ENCODE data around the gene CDCA3. TPM values are rescaled to one million over a fixed set of nuclear protein-coding genes. Genes with fewer than 3 reads are reported as not detected.

CDCA3 gene
- total RNA-seq, 4 donors from 2014 or later, result 2.0 to 7.1 (median 2.9) TPM

GRCh38 chr12:6822426-6823135, 28.5 kb downstream of the CDCA3 start:
- TF ChIP-seq POLR2A (IDR thresholded peaks at IDR 0.05), result no peak
- TF ChIP-seq, protein P1, sequence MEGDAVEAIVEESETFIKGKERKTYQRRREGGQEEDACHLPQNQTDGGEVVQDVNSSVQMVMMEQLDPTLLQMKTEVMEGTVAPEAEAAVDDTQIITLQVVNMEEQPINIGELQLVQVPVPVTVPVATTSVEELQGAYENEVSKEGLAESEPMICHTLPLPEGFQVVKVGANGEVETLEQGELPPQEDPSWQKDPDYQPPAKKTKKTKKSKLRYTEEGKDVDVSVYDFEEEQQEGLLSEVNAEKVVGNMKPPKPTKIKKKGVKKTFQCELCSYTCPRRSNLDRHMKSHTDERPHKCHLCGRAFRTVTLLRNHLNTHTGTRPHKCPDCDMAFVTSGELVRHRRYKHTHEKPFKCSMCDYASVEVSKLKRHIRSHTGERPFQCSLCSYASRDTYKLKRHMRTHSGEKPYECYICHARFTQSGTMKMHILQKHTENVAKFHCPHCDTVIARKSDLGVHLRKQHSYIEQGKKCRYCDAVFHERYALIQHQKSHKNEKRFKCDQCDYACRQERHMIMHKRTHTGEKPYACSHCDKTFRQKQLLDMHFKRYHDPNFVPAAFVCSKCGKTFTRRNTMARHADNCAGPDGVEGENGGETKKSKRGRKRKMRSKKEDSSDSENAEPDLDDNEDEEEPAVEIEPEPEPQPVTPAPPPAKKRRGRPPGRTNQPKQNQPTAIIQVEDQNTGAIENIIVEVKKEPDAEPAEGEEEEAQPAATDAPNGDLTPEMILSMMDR (IDR thresholded peaks at IDR 0.05), result no peak
- WGBS, 2 donors, result 38 to 46% methylated on average over 7 of the region's 7 CpGs
- no peak overlapping the region for H3K4me3 ChIP-seq (ENCODE audit: low read depth, poor library complexity, severe bottlenecking)
- DNase-seq (ENCODE audit: low spot score in 2 of 2), result no peak
- intact Hi-C loops (cut with DNase I; ENCODE audit: low total_unique reads), result no loop called here

DNA sequence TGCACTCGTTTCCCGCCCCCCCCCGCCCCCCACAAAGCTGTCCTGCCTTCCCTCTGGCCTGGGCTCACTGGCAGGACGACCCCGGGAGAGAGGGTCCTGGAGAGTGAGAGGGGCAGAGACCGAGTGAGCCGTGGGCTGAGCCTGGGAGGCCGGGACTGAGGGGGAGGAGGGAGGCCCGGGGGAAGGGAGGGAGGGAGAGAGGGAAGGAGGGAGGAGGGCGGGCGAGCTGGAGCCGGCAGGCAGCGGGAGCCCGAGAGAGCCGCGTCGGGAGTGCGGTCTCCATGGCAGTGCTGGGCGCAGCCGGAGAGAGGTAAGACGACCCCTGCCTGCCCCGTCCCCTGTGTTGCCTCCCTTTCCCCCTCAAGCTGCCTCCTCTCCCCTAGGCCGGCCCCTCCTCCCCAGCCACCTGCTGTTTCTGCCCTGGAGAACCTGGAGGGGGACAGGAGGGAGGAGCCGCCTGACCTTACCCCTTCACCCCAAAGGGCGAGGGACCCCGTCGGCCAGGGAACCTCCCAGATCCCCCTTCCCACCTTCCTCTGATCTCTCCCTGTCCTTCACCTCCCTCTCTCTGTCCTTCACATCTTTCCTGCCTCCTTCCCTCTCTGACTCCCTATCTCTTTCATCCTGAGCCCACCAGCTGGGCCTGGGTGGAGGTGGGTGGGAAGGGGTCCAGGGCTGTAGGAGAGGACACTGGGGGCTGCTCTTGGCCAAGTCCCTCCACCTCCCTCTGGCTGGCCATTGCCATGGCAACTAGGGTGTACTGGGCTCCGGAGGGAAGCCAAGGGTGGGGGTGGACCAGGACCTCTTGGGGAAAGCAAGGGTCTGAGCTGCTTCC, 29.3 kb downstream of the CDCA3 start, which contains the start of gene GPR162:
GPR162 (plus strand) TSS at position 231 of the 835 bp plus-strand sequence. CDS start 2,078 bp downstream, outside the sequence.
- peak in 1 of 2 donors; percentile 92 for DNase-seq (ENCODE audit: low spot score in 2 of 2)
- TF ChIP-seq, protein P1 (IDR thresholded peaks at IDR 0.05), result no peak
- no peak for TF ChIP-seq POLR2A (IDR thresholded peaks at IDR 0.05)
- WGBS, 2 donors, result 2 to 3% methylated on average over 19 to 28 of the region's 28 CpGs
- peak within 1 kb of the TSS; percentile 10 for H3K4me3 ChIP-seq (ENCODE audit: low read depth, poor library complexity, severe bottlenecking)
- intact Hi-C loops (cut with DNase I; ENCODE audit: low total_unique reads), result no loop called here

DNA sequence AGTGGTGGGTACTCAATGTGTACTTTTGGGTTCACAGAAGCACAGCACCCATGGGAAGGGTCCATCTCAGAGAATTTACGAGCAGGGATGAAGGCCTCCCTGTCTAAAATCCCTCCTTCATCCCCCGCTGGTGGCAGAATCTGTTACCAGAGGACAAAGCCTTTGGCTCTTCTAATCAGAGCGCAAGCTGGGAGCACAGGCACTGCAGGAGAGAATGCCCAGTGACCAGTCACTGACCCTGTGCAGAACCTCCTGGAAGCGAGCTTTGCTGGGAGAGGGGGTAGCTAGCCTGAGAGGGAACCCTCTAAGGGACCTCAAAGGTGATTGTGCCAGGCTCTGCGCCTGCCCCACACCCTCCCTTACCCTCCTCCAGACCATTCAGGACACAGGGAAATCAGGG, 30.9 kb downstream of the CDCA3 start:
- intact Hi-C loops (cut with DNase I; ENCODE audit: low total_unique reads), result no loop called here
- TF ChIP-seq, protein P1 (IDR thresholded peaks at IDR 0.05), result no peak
- no peak for TF ChIP-seq POLR2A (IDR thresholded peaks at IDR 0.05)
- WGBS, 2 donors, result 85 to 88% methylated on average over 5 of the region's 5 CpGs

DNA sequence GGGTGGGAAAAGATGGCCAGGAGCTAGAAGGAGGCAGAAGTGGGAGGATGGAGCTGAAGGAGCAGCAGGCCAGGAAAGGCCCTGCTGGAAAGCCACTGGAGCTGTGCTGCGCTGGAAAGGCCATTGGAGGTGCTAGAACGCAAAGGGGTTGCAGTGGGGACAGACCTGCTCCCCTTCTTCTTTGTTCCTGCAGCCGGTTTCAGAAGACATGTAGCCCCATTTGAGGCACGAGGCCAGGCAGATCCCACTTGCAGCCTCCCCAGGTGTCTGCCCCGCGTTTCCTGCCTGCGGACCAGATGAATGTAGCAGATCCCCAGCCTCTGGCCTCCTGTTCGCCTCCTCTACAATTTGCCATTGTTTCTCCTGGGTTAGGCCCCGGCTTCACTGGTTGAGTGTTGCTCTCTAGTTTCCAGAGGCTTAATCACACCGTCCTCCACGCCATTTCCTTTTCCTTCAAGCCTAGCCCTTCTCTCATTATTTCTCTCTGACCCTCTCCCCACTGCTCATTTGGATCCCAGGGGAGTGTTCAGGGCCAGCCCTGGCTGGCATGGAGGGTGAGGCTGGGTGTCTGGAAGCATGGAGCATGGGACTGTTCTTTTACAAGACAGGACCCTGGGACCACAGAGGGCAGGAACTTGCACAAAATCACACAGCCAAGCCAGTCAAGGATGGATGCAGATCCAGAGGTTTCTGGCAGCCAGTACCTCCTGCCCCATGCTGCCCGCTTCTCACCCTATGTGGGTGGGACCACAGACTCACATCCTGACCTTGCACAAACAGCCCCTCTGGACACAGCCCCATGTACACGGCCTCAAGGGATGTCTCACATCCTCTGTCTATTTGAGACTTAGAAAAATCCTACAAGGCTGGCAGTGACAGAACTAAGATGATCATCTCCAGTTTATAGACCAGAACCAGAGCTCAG, 31.7 kb downstream of the CDCA3 start:
- DNase-seq (ENCODE audit: low spot score in 2 of 2), result no peak
- no peak overlapping the region for H3K4me3 ChIP-seq (ENCODE audit: low read depth, poor library complexity, severe bottlenecking)
- TF ChIP-seq, protein P1 (IDR thresholded peaks at IDR 0.05), result no peak
- no peak for TF ChIP-seq POLR2A (IDR thresholded peaks at IDR 0.05)
- intact Hi-C loops (cut with DNase I; ENCODE audit: low total_unique reads), result loop anchor here (5.0 kb wide), 1 partner anchor 82 kb away; no protein-coding TSS in a partner anchor
- WGBS, 2 donors, result 78 to 86% methylated on average over 13 of the region's 13 CpGs

More for the DNA sequence above, 30.9 kb downstream of the CDCA3 start:
- H3K4me3 ChIP-seq (ENCODE audit: low read depth, poor library complexity, severe bottlenecking), result no peak overlapping the region
- DNase-seq (ENCODE audit: low spot score in 2 of 2), result no peak

DNA sequence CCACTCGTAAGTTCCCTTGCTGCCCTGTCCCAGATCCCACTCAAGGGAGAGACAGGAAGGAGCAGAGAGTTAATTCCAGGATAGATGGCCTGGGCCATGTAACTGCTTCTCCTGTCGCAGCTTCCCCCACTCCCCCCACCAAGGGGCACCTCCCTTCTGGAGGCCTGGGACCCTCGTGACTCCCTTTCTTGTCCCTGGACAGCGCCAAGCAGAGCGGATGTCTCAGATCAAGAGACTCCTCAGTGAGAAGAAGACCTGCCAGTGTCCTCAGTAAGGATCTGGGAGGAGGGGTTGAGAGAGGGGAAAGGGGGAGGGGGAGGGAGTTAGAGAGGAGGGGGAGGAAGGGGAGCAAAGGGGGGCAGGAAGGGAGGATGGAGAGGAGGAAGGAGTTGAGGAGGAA, 32.4 kb downstream of the CDCA3 start:
- intact Hi-C loops (cut with DNase I; ENCODE audit: low total_unique reads), result loop anchor here (5.0 kb wide), 1 partner anchor 81 kb away; no protein-coding TSS in a partner anchor
- no peak overlapping the region for H3K4me3 ChIP-seq (ENCODE audit: low read depth, poor library complexity, severe bottlenecking)
- 80 to 86% methylated on average over 5 of the region's 5 CpGs for WGBS, 2 donors
- no peak for TF ChIP-seq POLR2A (IDR thresholded peaks at IDR 0.05)
- DNase-seq (ENCODE audit: low spot score in 2 of 2), result no peak

All from lower leg skin (tissue), 4 donors.